NCI-H748 treated with DMSO at 0.1 percent for 48 hours (cell line): Measurements from ENCODE around the gene NUMBL.
"Not testable (repeated sequence)": the region's sequence is repeated elsewhere in the genome, so short reads cannot be mapped to it uniquely, and the experiment has no call there.

Experiments used
- DNase-seq: peaks from one replicate; lab custom pipeline; 2025; lab: John Stamatoyannopoulos, UW

The NUMBL gene

DNA sequence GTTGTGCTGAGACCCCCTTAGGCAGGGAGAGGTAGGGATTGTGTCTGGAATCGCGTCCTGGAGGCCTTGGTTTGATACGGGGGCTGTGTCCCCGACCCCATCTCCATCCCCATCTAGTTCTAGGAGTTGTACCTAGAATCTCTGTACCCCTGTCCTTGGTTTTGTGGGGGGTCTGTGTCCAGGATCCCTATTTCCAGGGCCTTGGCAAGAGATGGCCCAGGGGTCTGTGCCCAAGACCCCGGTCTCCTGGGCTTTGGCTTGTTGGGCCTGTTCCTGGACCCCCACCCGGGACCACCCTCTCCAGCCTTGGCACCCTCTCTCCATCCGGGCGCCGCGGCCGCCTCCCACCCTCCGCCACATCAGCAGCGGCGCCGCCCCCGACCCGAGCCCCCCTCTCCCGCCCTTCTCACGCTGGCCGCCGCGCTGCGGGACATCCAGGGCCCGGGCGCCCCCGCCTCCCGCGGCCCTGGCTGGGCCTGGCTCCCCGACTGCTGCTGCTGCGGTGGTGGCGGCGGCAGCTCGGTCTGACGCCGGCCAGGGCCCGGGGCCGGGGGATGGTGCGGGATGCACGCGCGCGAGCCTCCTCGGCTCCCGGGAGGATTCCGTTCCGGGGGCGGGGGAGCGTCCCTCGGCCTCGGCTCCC, at the start of gene NUMBL:
TSS of gene NUMBL (minus strand) at position 602 of the 643 bp plus-strand sequence. CDS start at position 434, 168 bp downstream.
- DNase-seq, result no peak

DNA sequence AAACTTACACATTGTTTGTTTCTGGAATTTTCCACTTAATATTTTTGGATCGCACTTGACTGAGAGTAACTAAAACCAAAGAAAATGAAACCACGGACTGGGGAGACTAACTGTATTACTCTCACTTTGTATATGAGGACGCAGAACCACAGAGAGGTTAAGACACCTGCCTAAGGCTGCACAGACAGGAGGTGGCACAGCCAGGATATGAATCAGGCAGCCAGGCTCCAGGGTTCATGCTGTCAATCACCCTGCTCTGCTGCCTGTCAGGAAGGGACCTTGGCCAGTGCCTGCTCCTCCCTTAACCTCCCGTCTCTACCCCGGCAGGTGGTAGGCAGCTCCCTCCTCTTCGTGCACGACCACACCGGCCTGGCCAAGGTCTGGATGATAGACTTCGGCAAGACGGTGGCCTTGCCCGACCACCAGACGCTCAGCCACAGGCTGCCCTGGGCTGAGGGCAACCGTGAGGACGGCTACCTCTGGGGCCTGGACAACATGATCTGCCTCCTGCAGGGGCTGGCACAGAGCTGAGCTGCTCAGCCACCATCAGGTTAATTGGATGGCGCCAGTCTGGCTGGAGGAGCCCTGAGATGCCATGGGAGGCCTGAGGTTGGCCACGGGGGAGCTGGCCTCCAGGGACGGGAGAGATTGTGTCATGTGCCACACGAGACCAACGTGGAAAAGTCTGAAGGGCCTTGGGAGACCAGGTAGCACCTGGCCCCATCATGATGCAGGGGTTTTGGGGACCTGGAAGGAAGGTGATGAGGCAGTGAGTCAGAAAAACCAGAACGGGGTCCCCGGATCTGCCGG, 48.8 kb upstream of the NUMBL start:
- DNase-seq, result no peak

DNA sequence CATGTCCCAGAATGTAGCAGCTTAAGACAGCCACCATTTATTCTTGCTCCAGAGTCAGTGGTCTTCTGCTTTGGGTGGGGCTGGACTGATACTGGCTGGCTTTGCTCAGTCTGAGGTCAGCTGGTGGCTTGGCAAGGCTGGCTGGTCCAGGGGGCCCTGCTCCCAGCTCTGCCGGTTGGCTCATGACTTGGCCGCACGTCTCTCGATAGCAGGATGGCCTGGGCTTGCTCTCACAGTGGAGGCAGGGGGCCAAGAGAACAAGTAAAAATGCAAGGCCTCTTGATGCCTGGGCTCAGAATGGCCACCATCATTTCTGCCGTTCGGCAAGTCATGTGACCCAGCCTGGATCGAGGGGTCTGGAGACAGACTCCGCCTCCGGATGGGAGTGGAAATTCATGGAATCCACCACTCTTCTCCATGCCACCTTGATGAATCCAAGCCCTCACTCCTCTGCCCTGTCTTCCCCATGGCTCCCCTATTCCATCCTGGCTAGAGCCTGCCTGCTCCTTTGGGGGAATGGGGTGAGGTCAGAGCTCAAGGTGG, 46.7 kb upstream of the NUMBL start:
- DNase-seq, result no peak

DNA sequence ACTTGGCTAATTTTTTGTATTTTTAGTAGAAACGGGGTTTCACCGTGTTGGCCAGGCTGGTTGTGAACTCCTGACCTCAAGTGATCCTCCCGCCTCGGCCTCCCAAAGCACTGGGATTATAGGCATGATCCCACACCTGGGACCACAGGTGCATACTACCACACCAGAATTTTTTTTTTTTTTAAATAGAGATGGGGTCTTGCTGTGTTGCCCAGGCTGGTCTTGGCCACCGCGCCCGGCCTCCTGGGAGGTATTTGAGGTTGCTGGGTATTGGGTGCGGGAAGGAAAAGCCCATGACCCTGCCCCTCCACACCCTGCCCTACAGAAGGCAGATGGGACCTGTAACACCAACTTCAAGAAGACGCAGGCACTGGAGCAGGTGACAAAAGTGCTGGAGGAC, 46.2 kb upstream of the NUMBL start:
- DNase-seq, result no peak

DNA sequence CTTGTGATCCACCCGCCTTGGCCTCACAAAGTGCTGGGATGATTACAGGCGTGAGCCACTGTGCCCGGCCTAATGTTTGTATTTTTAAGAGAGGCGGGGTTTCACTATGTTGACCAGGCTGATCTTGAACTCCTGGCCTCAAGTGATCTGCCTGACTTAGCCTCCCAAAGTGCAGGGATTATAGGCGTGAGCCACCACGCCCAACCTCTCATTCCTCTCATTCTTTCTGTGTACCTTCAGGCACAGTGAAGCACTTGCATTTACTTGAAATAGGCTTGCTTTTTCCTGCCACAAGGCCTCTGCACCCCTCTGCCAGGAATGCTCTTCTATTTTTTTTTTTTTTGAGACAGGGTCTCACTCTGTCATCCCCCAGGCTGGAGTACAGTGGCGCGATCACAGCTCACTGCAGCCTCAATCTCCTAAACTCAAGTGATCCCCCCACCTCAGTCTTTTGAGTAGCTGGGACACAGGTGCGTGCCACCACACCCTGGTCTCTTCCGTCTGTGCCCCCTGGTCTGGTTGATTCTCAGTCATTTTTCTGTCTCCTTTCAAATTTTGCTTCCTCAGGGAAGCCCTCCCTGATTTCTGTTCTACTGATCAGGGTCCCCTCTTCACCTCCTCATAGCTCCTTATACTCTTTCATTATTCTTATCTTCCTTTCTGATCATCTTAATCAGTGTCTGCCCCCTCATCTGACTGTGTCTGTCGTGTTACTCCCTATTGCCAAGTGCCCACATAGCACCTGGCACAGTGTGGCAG, 44.7 kb upstream of the NUMBL start:
- DNase-seq, result no peak

DNA sequence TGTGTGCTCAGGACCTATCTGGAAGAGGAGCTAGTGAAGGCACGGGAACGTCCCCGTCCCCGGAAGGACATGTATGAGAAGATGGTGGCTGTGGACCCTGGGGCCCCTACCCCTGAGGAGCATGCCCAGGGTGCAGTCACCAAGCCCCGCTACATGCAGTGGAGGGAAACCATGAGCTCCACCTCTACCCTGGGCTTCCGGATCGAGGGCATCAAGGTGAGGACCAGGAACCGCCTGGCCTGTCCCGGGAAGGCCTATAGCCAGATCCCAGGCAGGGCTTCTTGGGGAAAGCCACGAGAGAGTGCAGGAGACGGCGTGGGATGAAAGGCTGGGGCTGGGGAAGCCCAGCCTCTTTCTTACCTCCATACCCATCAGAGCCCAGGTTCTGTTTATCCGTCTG, 42.7 kb upstream of the NUMBL start:
- no peak for DNase-seq

DNA sequence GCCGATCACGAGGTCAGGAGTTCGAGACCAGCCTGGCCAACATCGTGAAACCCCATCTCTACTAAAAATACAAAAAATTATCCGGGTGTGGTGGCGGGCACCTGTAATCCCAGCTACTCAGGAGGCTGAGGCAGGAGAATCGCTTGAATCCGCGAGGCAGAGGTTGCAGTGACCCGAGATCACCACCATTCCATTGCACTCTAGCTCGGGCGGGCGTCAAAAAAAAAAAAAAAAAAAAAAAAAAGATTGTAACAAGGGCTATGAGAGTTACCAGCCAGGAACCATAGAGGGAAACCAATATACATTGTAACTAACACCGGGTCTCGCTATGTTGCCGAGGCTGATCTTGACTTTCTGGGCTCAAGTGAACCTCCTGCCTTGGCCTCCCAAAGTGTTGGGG, 41.9 kb upstream of the NUMBL start:
- DNase-seq, result not testable (repeated sequence)

DNA sequence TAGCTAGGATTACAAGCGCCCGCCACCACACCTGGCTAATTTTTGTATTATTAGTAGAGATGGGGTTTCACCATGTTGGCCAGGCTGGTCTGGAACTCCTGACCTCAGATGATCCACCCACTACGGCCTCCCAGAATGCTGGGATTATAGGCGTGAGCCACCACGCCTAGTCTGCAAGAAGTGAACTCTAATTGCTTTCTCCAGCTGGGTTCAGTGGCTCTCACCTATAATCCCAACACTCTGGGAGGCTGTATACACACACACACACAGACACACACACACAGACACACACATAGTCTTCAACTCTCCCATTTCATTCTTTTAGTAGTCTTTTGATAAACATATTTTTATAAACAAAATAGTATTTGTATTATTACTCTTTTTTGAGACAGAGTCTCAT, 39.6 kb upstream of the NUMBL start:
- DNase-seq, result not testable (repeated sequence)

DNA sequence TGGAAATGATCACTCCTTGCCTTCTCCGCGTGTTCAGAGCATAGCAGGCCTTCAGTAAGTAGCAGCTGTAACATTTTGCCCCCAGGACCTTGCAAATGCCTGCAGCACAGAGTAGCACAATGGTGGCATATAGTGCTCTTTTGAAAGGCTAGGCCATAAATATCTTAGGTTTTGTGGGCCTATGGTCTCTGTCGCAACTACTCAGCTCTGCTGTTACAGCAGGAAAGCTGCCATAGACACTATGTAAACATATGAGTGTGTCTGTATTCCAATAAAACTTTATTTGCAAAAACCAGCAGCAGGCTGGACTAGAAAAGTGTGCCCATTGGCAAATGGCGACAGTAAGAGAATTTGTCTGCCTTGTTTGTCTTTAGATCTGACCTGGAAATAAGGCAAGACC, 35.8 kb upstream of the NUMBL start:
- DNase-seq, result no peak

DNA sequence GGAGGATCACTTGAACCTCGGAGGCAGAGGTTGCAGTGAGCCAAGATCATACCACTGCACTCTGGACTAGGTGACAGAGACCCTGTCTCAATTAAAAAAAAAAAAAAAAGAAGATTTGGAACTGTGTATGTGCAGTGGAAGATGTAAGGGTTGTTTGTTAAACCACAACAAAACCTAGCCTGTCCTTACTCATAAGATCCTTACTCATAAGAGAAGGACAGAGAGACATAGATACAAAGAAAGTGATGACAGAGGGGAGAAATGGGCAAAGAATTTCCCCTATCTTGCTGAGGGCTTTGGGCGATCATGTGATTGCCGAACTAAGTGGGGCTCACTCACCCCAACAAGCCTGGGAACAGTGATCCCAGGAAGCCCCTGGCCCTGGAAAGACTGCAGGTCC, 34.4 kb upstream of the NUMBL start:
- no peak for DNase-seq

DNA sequence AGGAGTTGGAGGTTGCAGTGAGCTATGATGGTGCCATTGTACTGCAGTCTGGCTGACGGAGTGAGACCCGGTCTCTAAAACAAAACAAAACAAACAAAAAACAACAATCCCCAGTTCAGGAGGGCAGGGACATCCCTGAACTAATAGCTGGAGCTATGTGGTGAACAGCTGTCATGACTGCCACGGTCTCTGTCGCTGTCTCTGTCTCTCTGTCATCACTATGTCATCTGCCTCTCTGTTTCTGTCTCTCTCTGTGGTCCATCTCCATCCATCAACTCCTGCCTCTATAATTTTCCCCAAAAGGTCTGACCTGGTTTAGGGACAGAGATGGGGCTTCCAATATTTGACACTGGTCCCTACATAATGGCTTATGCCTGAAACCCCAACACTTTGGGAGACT, 33.9 kb upstream of the NUMBL start:
- DNase-seq, result no peak

DNA sequence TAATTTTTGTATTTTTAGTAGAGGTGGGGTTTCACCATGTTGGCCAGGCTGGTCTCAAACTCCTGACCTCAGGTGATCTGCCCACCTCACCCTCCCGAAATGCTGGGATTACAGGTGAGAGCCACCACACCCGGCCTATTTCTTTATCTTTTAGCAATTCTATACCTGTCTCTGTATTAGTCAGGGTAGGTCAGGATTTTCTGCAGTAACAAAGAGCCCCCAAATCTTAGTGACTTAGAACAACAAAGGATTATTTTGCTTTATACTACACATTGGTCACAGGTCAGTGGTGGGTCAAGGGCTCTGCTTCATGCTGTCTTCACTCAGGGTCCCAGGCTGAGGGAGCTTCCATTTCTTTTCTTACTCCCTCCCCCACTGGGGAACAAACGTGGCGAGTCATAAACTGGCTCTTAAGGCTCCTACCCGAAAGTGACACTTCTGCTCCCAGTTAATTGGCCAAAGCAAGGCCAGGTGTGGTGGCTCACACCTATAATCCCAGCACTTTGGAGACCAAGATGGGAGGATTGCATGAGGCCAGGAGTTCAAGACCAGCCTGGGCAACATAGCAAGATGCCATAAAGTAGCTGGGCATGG, 33.3 kb upstream of the NUMBL start:
- DNase-seq, result no peak

DNA sequence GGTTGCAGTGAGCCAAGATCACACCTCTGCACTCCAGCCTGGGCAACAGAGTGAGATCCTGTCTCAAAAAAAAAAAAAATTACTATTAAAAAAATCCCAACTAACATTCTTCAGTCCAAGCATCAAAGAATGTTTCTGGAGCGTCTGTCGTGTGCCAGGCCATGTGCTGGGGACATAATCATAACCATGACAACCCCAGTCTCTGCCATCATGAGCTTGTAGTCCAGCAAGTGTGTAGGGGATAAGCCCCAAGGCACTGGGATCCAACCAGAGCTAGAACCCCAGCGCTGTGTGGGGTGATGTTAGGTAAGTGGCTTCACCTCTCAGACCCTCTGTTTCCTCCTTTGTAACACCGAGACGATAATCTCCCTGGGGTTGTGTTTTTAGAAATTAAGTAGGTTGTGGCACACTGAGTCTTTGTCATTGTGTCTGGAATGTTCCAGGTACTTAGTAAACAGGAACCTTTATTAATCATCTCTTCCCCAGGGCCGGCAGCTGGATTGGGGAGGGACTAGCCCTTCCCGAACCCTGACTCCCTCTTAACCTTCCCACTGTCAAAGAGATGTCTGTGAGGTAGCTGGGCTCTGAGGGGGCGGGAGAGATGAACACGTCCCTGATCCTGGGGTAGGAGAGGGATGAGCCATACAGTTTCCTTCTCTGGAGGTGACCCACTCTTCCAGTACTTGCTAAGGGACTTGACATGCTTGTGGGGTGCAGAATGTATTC, 31.6 kb upstream of the NUMBL start:
- no peak for DNase-seq

DNA sequence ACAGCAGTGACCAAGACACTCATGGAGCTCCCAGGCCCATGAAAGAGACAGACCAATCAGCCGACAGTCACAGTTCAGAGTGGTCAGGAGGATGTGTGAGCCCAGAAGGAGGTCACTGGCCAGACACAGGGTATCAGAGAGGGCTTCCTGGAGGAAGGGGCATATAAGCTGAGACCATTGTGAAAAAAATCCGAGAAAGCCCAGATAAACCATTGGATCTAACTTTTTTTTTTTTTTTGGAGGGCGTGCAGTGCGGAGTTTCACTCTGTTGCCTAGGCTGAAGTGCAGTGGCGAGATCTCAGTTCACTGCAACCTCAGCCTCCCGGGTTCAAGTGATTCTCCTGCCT, 30.7 kb upstream of the NUMBL start:
- no peak for DNase-seq

DNA sequence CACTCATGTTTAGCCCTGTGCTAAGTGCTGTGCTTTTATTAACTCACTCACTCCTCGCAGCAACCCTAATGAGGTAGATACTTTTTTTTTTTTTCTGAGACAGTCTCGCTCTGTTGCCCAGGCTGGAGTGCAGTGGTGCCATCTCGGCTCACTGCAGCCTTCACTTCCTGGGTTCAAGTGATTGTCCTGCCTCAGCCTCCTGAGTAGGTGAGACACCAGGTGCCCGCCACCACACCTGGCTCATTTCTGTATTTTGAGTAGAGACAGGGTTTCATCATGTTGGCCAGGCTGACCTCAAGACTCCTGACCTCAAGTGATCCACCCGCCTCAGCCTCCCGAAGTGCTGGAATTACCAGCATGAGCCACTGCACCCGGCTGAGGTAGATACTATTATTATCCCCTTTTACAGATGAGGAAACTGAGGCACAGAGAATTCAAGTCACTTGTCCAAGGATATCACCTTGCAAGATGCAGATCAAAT, 29.0 kb upstream of the NUMBL start:
- DNase-seq, result no peak

DNA sequence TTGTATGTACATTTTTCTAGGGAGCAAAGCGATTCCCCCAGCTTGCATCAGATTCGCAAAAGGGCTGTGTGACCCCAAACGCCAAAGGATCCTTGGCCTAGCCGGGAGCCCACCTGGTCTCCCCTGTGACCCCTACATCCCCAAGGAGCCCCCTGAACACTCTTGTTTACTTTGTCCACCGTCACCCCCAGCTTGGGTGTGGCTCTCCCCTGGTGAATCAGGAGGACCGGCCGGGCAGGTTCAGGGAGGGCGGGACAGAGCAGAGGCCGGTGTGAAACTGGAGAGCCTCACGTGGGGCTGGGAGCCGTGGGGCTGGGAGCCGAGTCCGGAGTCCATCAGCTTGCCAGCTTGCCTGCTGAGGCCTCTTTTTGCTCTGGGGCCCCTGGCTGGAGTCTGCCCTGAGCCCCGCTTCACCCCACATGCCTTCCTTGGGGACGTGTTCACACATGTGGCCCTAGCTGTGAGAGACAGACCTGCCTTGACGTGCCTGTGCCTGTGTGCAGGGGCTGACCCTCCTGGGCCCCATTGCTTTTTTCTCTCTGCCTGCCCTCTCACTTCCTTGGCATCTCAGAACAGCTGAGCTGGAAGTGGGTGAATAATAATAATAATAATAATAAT, 28.4 kb upstream of the NUMBL start:
- DNase-seq, result peak; percentile 6

DNA sequence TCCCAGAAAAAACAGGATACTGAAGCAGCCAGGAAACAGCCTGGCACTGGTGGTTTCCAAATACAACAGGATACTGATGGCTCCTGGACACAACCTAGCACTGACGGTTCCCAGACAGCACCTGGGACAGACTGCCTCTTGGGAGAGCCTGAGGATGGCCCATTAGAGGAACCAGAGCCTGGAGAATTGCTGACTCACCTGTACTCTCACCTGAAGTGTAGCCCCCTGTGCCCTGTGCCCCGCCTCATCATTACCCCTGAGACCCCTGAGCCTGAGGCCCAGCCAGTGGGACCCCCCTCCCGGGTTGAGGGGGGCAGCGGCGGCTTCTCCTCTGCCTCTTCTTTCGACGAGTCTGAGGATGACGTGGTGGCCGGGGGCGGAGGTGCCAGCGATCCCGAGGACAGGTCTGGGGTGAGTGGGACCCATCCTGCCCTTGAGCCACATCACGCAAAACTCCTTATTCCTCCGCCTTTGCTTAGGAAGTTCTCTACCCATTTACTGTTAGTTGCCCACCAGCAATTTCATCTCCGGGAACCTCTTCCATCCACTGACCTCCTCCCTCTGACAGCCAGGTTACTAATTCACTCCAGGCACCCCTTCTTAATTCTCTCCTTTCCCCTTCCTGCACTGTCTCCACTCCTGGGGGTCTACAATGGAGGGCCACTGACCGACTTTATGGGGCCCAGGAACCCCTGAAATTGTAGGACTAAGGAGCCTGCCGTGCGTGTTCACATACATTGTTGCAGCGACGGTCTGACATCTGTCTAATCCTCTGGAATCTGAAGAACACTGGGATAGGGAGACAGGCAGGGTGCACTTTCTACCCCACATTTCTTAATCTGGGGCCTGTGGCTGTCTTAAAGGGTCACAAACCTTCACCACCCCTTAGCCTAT, 27.7 kb upstream of the NUMBL start:
- DNase-seq, result no peak

DNA sequence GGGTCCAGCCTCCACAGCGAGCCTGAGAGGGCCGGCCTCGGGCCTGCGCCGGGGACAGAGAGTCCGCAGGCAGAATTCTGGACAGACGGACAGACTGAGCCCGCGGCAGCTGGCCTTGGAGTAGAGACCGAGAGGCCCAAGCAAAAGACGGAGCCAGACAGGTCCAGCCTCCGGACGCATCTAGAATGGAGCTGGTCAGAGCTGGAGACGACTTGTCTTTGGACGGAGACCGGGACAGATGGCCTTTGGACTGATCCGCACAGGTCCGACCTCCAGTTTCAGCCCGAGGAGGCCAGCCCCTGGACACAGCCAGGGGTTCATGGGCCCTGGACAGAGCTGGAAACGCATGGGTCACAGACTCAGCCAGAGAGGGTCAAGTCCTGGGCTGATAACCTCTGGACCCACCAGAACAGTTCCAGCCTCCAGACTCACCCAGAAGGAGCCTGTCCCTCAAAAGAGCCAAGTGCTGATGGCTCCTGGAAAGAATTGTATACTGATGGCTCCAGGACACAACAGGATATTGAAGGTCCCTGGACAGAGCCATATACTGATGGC, 27.0 kb upstream of the NUMBL start:
- DNase-seq, result no peak

DNA sequence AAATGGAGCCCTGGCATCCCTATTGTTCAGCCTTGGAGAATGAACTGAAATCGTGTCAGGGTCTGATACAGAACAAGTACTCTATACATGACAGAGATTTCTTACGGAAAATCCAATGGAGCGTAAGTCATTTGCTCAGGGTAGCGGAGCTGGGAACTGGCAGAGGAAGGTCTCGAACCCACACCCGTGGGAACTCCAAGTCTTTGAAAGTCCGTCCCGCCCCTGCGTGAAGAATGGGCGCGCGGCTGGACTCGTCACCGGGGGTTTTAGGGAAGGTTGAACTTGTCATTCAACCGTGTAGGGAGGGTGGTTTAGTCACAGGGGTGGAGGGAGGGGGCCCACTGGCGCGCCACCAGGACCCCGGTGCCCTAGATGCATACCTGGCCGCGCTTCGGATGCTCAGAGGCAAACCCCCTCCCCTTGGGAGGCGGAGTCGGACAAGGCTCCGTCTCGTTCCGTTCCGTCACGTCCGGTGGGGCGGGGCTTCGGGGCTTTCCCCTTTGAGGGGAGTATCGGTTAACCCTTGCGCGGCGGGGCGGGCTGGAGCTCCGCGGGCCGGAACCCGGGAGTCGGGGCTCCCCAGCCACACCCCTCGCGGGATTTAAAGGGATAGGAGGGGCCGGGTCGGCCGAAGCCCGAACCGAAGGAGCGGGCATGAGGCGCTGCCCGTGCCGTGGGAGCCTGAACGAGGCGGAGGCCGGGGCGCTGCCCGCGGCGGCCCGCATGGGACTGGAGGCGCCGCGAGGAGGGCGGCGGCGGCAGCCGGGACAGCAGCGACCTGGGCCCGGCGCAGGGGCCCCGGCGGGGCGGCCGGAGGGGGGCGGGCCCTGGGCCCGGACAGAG, 26.3 kb upstream of the NUMBL start, which contains the start of the genes COQ8B and ITPKC:
TSS of gene COQ8B (minus strand) at position 405 of the 843 bp plus-strand sequence. CDS start 2,254 bp downstream, outside the sequence.
TSS of gene ITPKC (plus strand) at position 631 of the 843 bp plus-strand sequence. CDS start at position 655, 24 bp downstream.
- DNase-seq, result peak; percentile 92
